ENCODE measurements around the gene UPK1A. TPM values are rescaled to one million over a fixed set of nuclear protein-coding genes. Genes with fewer than 3 reads are reported as not detected.

UPK1A gene
- total RNA-seq, 1 donor from 2014 or later = not detected

DNA sequence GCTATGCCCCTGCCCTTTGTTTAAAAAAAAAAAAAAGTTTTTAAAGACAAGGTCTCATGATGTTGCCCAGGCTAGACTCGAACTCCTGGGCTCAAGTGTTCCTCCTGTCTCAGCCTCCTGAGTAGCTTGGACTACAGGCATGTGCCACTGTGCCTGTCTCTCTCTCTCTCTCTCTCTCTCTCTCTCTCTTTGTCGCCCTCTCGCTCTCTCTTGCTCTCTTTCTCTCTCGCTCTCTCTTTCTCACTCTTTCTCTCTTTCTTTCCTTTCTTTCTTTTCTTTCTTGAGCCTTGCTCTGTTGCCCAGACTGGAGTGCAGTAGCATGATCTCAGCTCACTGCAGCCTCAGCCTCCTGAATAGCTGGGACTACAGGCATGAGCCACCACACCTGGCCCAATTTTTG, 10.7 kb upstream of the UPK1A start:
- intact Hi-C loops (cut with micrococcal nuclease) = no loop called here
- Histone ChIP-seq H3K9me3 (replicated peaks) (no peaks in the 10 kb centered on the region), H3K4me3 (no peak overlapping the region), H3K27me3 (ENCODE audit: low read depth) (no peaks in the 10 kb centered on the region), H3K27ac (replicated peaks) (no peak overlapping the region), H3K36me3 (peaks cover 100% of the 10 kb centered on the region), H3K4me1 (peaks cover 14% of the 10 kb centered on the region)
- TF ChIP-seq, protein P1, sequence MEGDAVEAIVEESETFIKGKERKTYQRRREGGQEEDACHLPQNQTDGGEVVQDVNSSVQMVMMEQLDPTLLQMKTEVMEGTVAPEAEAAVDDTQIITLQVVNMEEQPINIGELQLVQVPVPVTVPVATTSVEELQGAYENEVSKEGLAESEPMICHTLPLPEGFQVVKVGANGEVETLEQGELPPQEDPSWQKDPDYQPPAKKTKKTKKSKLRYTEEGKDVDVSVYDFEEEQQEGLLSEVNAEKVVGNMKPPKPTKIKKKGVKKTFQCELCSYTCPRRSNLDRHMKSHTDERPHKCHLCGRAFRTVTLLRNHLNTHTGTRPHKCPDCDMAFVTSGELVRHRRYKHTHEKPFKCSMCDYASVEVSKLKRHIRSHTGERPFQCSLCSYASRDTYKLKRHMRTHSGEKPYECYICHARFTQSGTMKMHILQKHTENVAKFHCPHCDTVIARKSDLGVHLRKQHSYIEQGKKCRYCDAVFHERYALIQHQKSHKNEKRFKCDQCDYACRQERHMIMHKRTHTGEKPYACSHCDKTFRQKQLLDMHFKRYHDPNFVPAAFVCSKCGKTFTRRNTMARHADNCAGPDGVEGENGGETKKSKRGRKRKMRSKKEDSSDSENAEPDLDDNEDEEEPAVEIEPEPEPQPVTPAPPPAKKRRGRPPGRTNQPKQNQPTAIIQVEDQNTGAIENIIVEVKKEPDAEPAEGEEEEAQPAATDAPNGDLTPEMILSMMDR (IDR thresholded peaks at IDR 0.05; ENCODE audit: borderline replicate concordance) = no peak
- DNase-seq = no peak

DNA sequence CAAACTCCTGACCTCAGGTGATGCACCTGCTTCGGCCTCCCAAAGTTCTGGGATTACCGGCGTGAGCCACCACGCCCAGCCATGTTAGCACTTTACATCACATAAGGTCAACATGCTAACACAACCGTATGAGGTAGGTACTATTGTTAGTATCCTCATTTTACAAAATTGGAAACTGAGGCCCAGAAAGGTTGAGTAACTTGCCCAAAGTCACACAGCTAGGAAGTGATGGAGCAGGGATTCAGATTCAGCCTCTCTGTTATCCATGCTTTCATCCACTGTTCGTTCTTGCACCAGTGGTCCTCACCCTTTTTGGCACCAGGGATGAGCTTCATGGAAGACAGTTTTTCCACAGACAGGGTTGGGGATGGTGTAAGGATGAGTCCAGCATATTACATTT, 9.6 kb upstream of the UPK1A start:
- TF ChIP-seq, protein P1 (IDR thresholded peaks at IDR 0.05; ENCODE audit: borderline replicate concordance) = no peak
- Histone ChIP-seq H3K27ac (replicated peaks) (no peak overlapping the region), H3K27me3 (ENCODE audit: low read depth) (no peaks in the 10 kb centered on the region), H3K9me3 (replicated peaks) (no peaks in the 10 kb centered on the region), H3K36me3 (peaks cover 94% of the 10 kb centered on the region), H3K4me1 (peaks cover 3% of the 10 kb centered on the region), H3K4me3 (no peak overlapping the region)
- no peak for DNase-seq
- intact Hi-C loops (cut with micrococcal nuclease) = no loop called here

DNA sequence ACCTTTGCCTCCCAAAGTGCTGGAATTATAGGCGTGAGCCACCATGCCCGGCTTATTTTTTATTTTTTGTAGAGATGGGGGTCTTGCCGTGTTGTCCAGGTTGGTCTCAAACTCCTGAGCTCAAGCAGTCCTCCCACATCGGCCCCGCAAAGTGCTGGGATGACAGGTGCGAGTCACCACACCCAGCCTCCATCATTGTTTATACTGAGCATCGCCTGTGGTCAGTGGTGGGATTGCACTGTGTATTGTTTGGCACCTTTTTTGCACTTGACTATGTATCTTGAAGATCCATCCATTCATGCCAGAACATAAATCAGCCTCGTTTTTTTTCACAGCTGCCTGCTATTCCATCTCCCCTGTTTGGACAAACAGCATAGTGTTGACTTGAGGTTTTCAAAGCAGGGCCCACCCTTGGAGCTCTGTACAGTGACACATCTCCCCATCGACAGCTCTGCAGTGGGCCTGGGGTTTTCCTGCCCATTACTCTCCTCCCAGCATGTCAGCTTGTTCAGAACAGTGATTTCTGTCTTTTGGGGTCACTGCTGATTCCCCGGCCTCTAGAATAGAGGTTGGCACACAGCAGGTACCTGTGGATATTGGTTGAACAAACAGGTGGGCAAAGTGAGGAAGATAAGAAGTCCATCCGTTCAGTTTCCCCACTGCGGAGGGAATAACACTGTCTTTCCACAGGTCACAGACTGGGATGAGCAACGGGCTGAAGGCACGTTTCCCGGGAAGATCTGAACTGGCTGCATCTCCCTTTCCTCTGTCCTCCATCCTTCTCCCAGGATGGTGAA, 8.2 kb upstream of the UPK1A start:
- intact Hi-C loops (cut with micrococcal nuclease) = no loop called here
- Histone ChIP-seq H3K27ac (replicated peaks) (no peak overlapping the region), H3K9me3 (replicated peaks) (no peaks in the 10 kb centered on the region), H3K27me3 (ENCODE audit: low read depth) (no peaks in the 10 kb centered on the region), H3K36me3 (peaks cover 89% of the 10 kb centered on the region), H3K4me3 (no peak overlapping the region), H3K4me1 (no peaks in the 10 kb centered on the region)
- TF ChIP-seq, protein P1 (IDR thresholded peaks at IDR 0.05; ENCODE audit: borderline replicate concordance) = no peak
- DNase-seq = no peak

DNA sequence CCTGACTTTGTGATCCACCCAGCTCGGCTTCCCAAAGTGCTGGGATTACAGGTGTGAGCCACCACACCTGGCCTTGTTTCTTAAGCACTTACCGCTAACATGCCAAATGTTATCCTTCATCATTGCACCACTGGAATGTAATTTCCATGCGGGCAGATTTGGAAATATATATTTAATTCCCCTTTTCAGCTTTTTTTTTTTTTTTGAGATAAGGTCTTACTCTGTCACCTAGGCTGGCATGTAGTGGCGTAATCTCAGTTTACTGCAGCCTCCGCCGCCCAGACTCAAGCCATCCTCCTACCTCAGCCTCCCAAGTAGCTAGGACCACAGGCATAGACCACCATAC, 4.3 kb upstream of the UPK1A start:
- H3K4me3 ChIP-seq = no peak overlapping the region
- intact Hi-C loops (cut with micrococcal nuclease) = no loop called here
- peaks cover 61% of the 10 kb centered on the region for H3K36me3 ChIP-seq
- H3K27ac ChIP-seq (replicated peaks) = no peak overlapping the region
- no peak for DNase-seq
- no peaks in the 10 kb centered on the region for H3K9me3 ChIP-seq (replicated peaks)
- no peaks in the 10 kb centered on the region for H3K27me3 ChIP-seq (ENCODE audit: low read depth)
- TF ChIP-seq, protein P1 (IDR thresholded peaks at IDR 0.05; ENCODE audit: borderline replicate concordance) = no peak
- no peaks in the 10 kb centered on the region for H3K4me1 ChIP-seq

DNA sequence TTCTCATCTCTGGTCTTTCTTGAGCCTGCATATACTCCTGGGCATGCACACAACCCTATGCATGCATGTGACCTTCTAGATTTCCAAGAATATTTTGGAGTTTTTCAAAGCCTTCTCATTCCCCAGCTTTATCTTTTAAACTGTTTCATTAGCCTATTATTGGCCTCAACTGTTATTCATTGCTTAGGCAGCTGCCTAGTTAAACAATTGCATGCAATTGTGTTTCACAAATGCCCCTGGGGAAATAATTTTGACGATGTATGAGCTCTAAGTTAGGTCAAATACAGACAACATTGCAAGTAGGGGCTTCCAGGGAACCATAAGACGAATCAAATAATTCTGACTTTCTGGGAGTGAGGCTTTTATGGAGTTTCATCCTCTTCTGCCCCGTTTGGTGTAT, 2.3 kb upstream of the UPK1A start:
- Histone ChIP-seq H3K4me3 (no peak overlapping the region), H3K27me3 (ENCODE audit: low read depth) (no peaks in the 10 kb centered on the region), H3K4me1 (no peaks in the 10 kb centered on the region), H3K36me3 (peaks cover 41% of the 10 kb centered on the region), H3K27ac (replicated peaks) (no peak overlapping the region), H3K9me3 (replicated peaks) (no peaks in the 10 kb centered on the region)
- intact Hi-C loops (cut with micrococcal nuclease) = no loop called here
- DNase-seq = no peak
- TF ChIP-seq, protein P1 (IDR thresholded peaks at IDR 0.05; ENCODE audit: borderline replicate concordance) = no peak
